OCI-LY1 (cell line): ENCODE data around the gene TMEM89.

Source experiments
- H2AFZ ChIP-seq: fragments of 200-600 bp; sonication (generic), shearing (Covaris generic); 2 replicates; pipeline ENCODE4 v1.6.0; 2014; ENCODE audit warnings: antibody characterized with exemption, mild to moderate bottlenecking, low read length
- H3F3A ChIP-seq: fragments of 200-600 bp; sonication (generic), shearing (Covaris generic); 2 replicates; pipeline ENCODE4 v1.6.0; 2014; ENCODE audit warnings: mild to moderate bottlenecking, antibody characterized with exemption, low read length, moderate library complexity; ENCODE audit not compliant: insufficient read depth
- H3K27ac ChIP-seq: fragments of 200-600 bp; sonication (generic); 2 replicates; pipeline ENCODE4 v1.5.1; 2014; ENCODE audit warnings: low read length, mixed run types, mild to moderate bottlenecking, low read depth; ENCODE audit not compliant: poor library complexity, severe bottlenecking
- H3K27me3 ChIP-seq: fragments of 200-600 bp; sonication (generic); 2 replicates; pipeline ENCODE4 v1.6.0; 2014; ENCODE audit warnings: antibody characterized with exemption, mild to moderate bottlenecking, low read length, moderate library complexity; ENCODE audit not compliant: insufficient read depth
- H3K36me3 ChIP-seq: fragments of 200-600 bp; sonication (generic); 2 replicates; pipeline ENCODE4 v1.6.1; 2014; ENCODE audit warnings: mild to moderate bottlenecking, antibody characterized with exemption, low read length, moderate library complexity, mixed read lengths; ENCODE audit not compliant: insufficient read depth
- H3K4me1 ChIP-seq: fragments of 200-600 bp; sonication (generic); 2 replicates; pipeline ENCODE4 v1.5.1; 2014; ENCODE audit warnings: mild to moderate bottlenecking, low read length, moderate library complexity; ENCODE audit not compliant: insufficient read depth, severe bottlenecking
- H3K4me2 ChIP-seq: fragments of 200-600 bp; sonication (generic), shearing (Covaris generic); 2 replicates; pipeline ENCODE4 v1.6.1; 2014; ENCODE audit warnings: low read length
- H3K4me3 ChIP-seq: fragments of 200-600 bp; sonication (generic); 2 replicates; pipeline ENCODE4 v1.5.1; 2014; ENCODE audit warnings: low read length, low read depth, mild to moderate bottlenecking, mixed read lengths; ENCODE audit not compliant: poor library complexity, severe bottlenecking
- H3K79me2 ChIP-seq: fragments of 200-600 bp; shearing (Covaris generic); 2 replicates; pipeline ENCODE4 v1.6.1; 2016; ENCODE audit warnings: mixed run types, low read length, mixed read lengths; ENCODE audit not compliant: insufficient read depth
- H3K9ac ChIP-seq: fragments of 200-600 bp; sonication (generic), shearing (Covaris generic); 2 replicates; pipeline ENCODE4 v1.6.1; 2014; ENCODE audit warnings: mild to moderate bottlenecking, low read length, mixed read lengths
- H3K9me2 ChIP-seq: fragments of 200-600 bp; sonication (generic), shearing (Covaris generic); 2 replicates; pipeline ENCODE4 v1.6.1; 2014; ENCODE audit warnings: low read depth, mild to moderate bottlenecking, low read length, mixed read lengths
- H3K9me3 ChIP-seq: fragments of 200-600 bp; shearing (Covaris generic); 2 replicates; pipeline ENCODE4 v1.6.1; 2014; ENCODE audit warnings: low read length, mixed read lengths
- H4K20me1 ChIP-seq: fragments of 200-600 bp; sonication (generic), shearing (Covaris generic); 2 replicates; pipeline ENCODE4 v1.6.0; 2016; ENCODE audit warnings: mild to moderate bottlenecking, low read length; ENCODE audit not compliant: insufficient read depth
- CTCF ChIP-seq: fragments of 200-600 bp; sonication (generic), shearing (Covaris generic); IDR thresholded peaks from 2 replicates; pipeline ENCODE4 v1.5.1; 2017; ENCODE audit warnings: mild to moderate bottlenecking, antibody characterized with exemption, low read length, moderate library complexity, mixed read lengths
- EZH2 ChIP-seq: fragments of 200-600 bp; sonication (generic), shearing (Covaris generic); IDR thresholded peaks from 2 replicates; pipeline ENCODE4 v1.8.0; 2017; ENCODE audit warnings: borderline replicate concordance, mixed run types, mild to moderate bottlenecking, antibody characterized with exemption, low read length, moderate library complexity, mixed read lengths

Gene TMEM89

DNA sequence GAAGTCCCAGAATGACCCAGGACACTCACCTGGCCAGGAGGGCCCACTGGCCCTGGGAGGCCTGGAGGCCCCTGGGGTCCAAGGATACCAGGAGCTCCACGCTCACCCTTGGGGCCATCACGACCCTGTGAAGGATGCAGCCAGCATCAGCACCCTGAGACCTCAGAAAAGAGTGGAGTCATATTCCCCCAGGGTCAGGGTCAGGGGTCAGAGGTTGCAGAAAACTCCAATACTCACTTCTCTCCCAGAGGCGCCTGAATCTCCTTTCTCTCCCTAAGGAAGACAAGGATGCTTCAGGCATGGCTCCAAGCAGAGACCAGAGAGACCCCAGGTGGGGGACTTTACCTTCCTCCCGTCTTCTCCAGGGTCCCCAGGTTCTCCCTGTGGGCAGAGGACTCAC, 44.9 kb downstream of the TMEM89 start:
- Histone ChIP-seq H3K9me3 (no peaks in the 10 kb centered on the region), H4K20me1 (no peaks in the 10 kb centered on the region), H3K9ac (no peak overlapping the region), H3K9me2 (no peaks in the 10 kb centered on the region), H3K27ac (no peak overlapping the region), H3K27me3 (0 out of 2 replicates have a peak, but pooled peaks cover under 1% of the 10 kb centered on the region), H3K4me3 (no peak overlapping the region), H3K79me2 (no peaks in the 10 kb centered on the region), H2AFZ (no peak overlapping the region), H3F3A (no peaks in the 10 kb centered on the region), H3K36me3 (no peaks in the 10 kb centered on the region), H3K4me1 (no peaks in the 10 kb centered on the region), H3K4me2 (no peak overlapping the region)
- TF ChIP-seq CTCF (no peak), EZH2 (no peak)

- H3K4me3 ChIP-seq: no peak overlapping the region
These were observed 46.2 kb downstream of the TMEM89 start for GRCh38 chr3:48575366-48575765.

DNA sequence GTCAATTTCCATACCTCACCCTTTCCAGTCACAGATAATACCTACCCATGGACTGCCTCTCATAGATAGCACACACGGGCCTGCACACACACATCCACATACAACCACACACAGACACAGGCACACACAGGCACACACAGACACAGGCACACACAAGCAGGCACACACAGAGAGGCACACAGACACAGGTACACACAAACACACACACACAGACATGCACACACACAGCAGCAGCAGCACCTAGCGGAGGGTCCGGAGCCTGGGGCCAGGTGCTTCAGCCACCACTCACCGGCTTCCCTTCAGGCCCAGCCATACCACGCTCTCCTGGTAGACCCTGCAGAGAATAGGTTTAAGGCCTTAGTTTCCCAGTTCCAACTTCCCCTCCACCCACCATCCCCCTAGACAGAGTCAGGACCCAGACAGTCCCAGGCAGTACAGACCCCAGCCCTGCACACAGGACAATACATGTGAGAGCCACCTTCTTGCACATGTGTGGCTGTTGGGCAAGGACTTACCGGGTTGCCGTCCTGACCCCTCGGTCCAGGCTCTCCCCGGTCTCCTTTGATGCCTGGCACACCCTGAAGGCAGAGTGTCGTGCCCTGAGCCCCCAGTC, 47.5 kb downstream of the TMEM89 start:
- Histone ChIP-seq H3K27me3 (0 out of 2 replicates have a peak, but pooled peaks cover 6% of the 10 kb centered on the region), H3K27ac (no peak overlapping the region), H4K20me1 (no peaks in the 10 kb centered on the region), H3K79me2 (no peaks in the 10 kb centered on the region), H3K4me1 (no peaks in the 10 kb centered on the region), H3F3A (no peaks in the 10 kb centered on the region), H3K36me3 (no peaks in the 10 kb centered on the region), H3K4me3 (no peak overlapping the region), H2AFZ (no peak overlapping the region), H3K9ac (no peak overlapping the region), H3K4me2 (no peak overlapping the region), H3K9me2 (no peaks in the 10 kb centered on the region), H3K9me3 (no peaks in the 10 kb centered on the region)
- TF ChIP-seq CTCF (no peak), EZH2 (no peak)

More at GRCh38 chr3:48575366-48575765, 46.2 kb downstream of the TMEM89 start:
- Histone ChIP-seq H3K79me2 (no peaks in the 10 kb centered on the region), H3K4me1 (no peaks in the 10 kb centered on the region), H4K20me1 (no peaks in the 10 kb centered on the region), H3K9me3 (no peaks in the 10 kb centered on the region), H3K4me2 (no peak overlapping the region), H3F3A (no peaks in the 10 kb centered on the region), H2AFZ (no peak overlapping the region), H3K9ac (no peak overlapping the region), H3K36me3 (no peaks in the 10 kb centered on the region), H3K27me3 (0 out of 2 replicates have a peak, but pooled peaks cover 6% of the 10 kb centered on the region), H3K27ac (no peak overlapping the region), H3K9me2 (no peaks in the 10 kb centered on the region)
- TF ChIP-seq EZH2 (no peak), CTCF (no peak)
